Left ventricle myocardium inferior (tissue), 1 donor: Measurements from ENCODE around the gene FBXO39. TPM values are rescaled to one million over a fixed set of nuclear protein-coding genes. Genes with fewer than 3 reads are reported as not detected.
"Not testable (repeated sequence)": the region's sequence is repeated elsewhere in the genome, so short reads cannot be mapped to it uniquely, and the experiment has no call there.

Source experiments
- DNase-seq: peaks from one replicate; pipeline ENCODE4 v3.0.0-alpha.2; 2020
- H3K27ac ChIP-seq: fragments of 200-600 bp; replicated peaks from 2 replicates; pipeline ENCODE4 v1.8.0; 2021
- H3K27me3 ChIP-seq: fragments of 200-600 bp; 2 replicates; pipeline ENCODE4 v1.8.0; 2021; ENCODE audit warnings: low read depth
- H3K36me3 ChIP-seq: fragments of 200-600 bp; 2 replicates; pipeline ENCODE4 v1.8.0; 2021
- H3K4me1 ChIP-seq: fragments of 200-600 bp; 2 replicates; pipeline ENCODE4 v1.8.0; 2021
- H3K4me3 ChIP-seq: fragments of 200-600 bp; 2 replicates; pipeline ENCODE4 v1.8.0; 2021; ENCODE audit warnings: mild to moderate bottlenecking, moderate library complexity
- H3K9me3 ChIP-seq: fragments of 200-600 bp; replicated peaks from 2 replicates; pipeline ENCODE4 v1.8.0; 2021
- intact Hi-C: fragments of 100-400 bp; cut with micrococcal nuclease; formaldehyde crosslinking; loops from one replicate; pipeline ENCODE4 v1.11.0; 2022
- total RNA-seq: library from RNA; stranded (reverse); fragmentation: NEBNext Ultra II Directional; extraction: Animal tissue kit (Norgen Biotek cat#: 25700); gene quantifications from one replicate; pipeline ENCODE4 v1.2.1, GENCODE V29; 2021
- TF ChIP-seq, protein P1 (sequence below): fragments of 200-600 bp; IDR thresholded peaks from 2 replicates; pipeline ENCODE4 v1.8.0; 2021; ENCODE audit warnings: antibody characterized with exemption, mild to moderate bottlenecking, borderline replicate concordance
- donor health status: DM: no; HTN: yes; CAD: no; lungs with severe emphysema.

Gene FBXO39
- total RNA-seq, 1 donor from 2014 or later = not detected

DNA sequence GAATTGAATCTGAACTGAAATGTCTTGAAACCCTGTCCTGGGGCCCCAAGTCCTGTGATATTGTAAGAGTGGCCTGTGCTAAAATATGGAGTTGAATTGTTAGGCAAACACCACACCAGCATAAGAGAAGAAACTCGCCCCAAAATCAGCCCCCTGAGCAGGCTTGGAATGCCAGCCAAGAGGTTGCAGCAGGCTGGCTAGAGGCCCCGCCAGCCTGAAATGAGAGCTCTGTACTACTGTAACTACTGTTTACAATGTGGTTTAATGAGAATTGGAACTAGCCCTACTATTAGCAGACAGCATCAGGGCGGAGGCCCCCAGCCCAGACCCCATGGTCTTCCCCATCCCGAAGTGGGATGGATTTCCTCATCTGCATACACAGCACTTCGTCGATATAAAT lies 23.7 kb downstream of the FBXO39 start:
- intact Hi-C loops = no loop called here
- DNase-seq = no peak
- Histone ChIP-seq H3K36me3 (no peaks in the 10 kb centered on the region), H3K9me3 (no peaks in the 10 kb centered on the region), H3K27ac (no peak overlapping the region), H3K4me3 (no peak overlapping the region), H3K4me1 (no peaks in the 10 kb centered on the region), H3K27me3 (peaks cover 41% of the 10 kb centered on the region)
- TF ChIP-seq, protein P1, sequence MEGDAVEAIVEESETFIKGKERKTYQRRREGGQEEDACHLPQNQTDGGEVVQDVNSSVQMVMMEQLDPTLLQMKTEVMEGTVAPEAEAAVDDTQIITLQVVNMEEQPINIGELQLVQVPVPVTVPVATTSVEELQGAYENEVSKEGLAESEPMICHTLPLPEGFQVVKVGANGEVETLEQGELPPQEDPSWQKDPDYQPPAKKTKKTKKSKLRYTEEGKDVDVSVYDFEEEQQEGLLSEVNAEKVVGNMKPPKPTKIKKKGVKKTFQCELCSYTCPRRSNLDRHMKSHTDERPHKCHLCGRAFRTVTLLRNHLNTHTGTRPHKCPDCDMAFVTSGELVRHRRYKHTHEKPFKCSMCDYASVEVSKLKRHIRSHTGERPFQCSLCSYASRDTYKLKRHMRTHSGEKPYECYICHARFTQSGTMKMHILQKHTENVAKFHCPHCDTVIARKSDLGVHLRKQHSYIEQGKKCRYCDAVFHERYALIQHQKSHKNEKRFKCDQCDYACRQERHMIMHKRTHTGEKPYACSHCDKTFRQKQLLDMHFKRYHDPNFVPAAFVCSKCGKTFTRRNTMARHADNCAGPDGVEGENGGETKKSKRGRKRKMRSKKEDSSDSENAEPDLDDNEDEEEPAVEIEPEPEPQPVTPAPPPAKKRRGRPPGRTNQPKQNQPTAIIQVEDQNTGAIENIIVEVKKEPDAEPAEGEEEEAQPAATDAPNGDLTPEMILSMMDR = no peak

DNA sequence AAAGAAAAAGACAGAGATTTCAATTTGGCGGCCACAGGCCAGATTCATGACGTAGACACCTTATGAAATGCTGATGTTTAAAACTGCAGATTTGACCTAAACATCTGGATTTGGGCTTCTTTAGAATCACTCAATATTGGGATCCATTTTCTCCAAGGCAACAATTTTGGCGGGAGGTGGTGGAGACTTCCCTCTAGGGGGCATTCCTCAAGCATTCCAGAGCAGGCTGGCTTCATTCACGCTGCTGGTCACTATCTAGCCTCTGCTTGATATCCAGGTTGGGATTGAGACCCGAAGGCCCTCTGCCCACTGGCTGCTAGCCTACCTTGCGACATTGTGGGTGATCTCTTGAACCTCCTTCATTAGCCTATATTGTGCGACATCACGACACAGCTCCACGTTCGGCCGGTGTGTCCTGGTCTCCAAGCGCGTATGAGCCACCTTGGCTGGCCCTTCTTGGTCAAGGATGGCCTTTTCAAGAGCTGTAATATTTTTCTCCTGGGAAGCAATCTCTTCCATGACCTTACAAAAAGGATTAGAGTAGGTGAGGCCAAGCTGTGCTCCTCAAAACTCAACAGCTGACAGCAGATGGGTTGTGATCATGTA lies 24.5 kb downstream of the FBXO39 start:
- TF ChIP-seq, protein P1 = peak; percentile 58
- no peak for DNase-seq
- Histone ChIP-seq H3K27ac (no peak overlapping the region), H3K36me3 (no peaks in the 10 kb centered on the region), H3K4me1 (no peaks in the 10 kb centered on the region), H3K9me3 (no peaks in the 10 kb centered on the region), H3K27me3 (peaks cover 41% of the 10 kb centered on the region), H3K4me3 (no peak overlapping the region)
- intact Hi-C loops = no loop called here

DNA sequence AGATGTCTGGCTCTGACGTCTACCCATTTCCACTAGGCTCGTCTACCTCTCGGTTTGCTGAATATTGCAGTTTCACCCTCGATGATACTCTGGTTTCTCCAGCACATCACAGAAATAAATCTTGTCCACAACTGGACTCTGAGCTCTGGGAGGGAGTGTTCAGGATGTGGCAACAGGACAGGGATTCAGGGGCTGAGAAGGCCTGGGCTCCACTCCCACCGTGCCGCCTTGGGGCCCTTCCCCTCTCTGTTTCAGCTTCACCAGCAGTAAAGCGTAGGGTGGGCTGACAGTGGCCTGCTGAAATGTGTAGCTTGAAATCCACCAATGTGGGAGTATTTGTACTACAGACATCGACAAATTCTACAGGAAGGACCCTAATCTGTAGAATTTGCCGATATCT lies 35.5 kb downstream of the FBXO39 start:
- peaks cover 20% of the 10 kb centered on the region for H3K9me3 ChIP-seq
- no peaks in the 10 kb centered on the region for H3K36me3 ChIP-seq
- intact Hi-C loops = no loop called here

DNA sequence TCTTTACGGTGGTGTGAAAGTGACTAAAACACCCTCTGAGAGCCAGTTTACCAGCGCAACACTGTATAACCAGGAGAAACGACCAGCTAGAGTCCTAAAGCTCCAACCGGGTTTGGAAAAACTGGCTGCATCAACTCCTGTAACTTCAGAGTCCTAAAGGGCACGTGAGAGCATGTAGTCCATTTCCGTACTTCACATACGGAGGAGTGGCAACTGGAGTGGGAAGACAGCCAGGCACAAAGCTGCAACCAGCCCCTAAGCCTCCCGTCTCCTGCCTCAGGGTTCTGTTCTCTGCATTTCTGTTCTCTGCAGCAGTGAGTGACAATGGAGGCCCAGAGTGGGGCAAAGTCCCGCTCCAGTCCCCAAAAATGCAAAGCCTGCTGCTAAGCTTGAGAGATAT lies 36.3 kb downstream of the FBXO39 start:
- H3K36me3 ChIP-seq = no peaks in the 10 kb centered on the region
- H3K27me3 ChIP-seq = peaks cover 79% of the 10 kb centered on the region
- no peak for DNase-seq
- peaks cover 20% of the 10 kb centered on the region for H3K9me3 ChIP-seq
- intact Hi-C loops = no loop called here
- TF ChIP-seq, protein P1 = no peak
- H3K27ac ChIP-seq = no peak overlapping the region
- H3K4me1 ChIP-seq = no peaks in the 10 kb centered on the region
- no peak overlapping the region for H3K4me3 ChIP-seq

More for the DNA sequence above, 35.5 kb downstream of the FBXO39 start:
- TF ChIP-seq, protein P1 = no peak
- no peaks in the 10 kb centered on the region for H3K4me1 ChIP-seq
- no peak overlapping the region for H3K4me3 ChIP-seq
- H3K27me3 ChIP-seq = peaks cover 74% of the 10 kb centered on the region
- no peak overlapping the region for H3K27ac ChIP-seq
- DNase-seq = no peak

DNA sequence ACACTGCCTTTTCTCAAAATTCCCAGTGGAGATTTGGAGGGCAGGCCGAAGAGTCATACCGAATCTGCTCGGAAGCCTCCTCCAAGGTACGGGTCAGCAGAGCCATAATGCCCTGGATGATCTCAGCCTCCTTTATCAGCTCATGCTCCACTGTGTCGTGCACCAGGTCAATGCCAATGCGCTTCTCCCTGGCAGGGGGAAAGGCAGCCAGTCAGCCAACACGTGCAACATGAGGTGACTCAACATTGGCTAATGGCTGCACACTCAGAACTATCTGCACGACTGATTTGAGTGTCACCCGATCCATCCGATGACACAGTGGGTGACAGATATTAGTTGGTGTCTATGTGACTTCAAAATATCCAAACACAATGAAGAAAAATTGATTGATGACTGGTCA lies 39.8 kb downstream of the FBXO39 start:
- H3K4me1 ChIP-seq = no peaks in the 10 kb centered on the region
- H3K36me3 ChIP-seq = no peaks in the 10 kb centered on the region
- H3K27ac ChIP-seq = no peak overlapping the region
- TF ChIP-seq, protein P1 = no peak
- peaks cover 12% of the 10 kb centered on the region for H3K9me3 ChIP-seq
- H3K4me3 ChIP-seq = no peak overlapping the region
- peaks cover 64% of the 10 kb centered on the region for H3K27me3 ChIP-seq
- no peak for DNase-seq
- intact Hi-C loops = no loop called here

DNA sequence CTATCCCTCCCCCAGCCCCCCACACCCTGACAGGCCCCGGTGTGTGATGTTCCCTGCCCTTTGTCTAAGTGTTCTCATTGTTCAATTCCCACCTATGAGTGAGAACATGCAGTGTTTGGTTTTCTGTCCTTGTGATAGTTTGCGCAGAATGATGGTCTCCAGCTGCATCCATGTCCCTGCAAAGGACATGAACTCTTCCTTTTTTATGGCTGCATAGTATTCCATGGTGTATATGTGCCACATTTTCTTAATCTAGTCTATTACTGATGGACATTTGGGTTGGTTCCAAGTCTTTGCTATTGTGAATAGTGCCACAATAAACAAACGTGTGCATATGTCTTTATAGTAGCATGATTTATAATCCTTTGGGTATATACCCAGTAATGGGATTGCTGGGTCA lies 40.4 kb downstream of the FBXO39 start:
- Histone ChIP-seq H3K27me3 (peaks cover 58% of the 10 kb centered on the region), H3K9me3 (peaks cover 18% of the 10 kb centered on the region)
- DNase-seq, H3K27ac ChIP-seq, H3K4me1 ChIP-seq, intact Hi-C loops, H3K36me3 ChIP-seq, H3K4me3 ChIP-seq: not testable (repeated sequence)
